ENCODE data around the gene GPR78.

GRCh38 chr4:8609824-8610350, 29.7 kb downstream of the GPR78 start:
- TF ChIP-seq ELF4 (IDR thresholded peaks at IDR 0.05) (no peak), NFRKB (IDR thresholded peaks at IDR 0.05) (no peak), SP1 (IDR thresholded peaks at IDR 0.05) (no peak), ZNF384 (IDR thresholded peaks at IDR 0.05) (no peak), LEF1 (IDR thresholded peaks at IDR 0.05; ENCODE audit: borderline replicate concordance) (no peak), FOXK2 (IDR thresholded peaks at IDR 0.05) (no peak), BHLHE40 (IDR thresholded peaks at IDR 0.05; ENCODE audit: borderline replicate concordance) (no peak), TARDBP (IDR thresholded peaks at IDR 0.05) (no peak), ARNT (IDR thresholded peaks at IDR 0.05) (no peak)
